GM18909 (cell line): ENCODE measurements around the gene PRR19.

Source experiments
- ATAC-seq: cut with Tn5 transposase; IDR thresholded peaks from one replicate; pipeline ENCODE4 v1.9.1; 2021; ENCODE audit warnings: mild to moderate bottlenecking; ENCODE audit not compliant: unreplicated experiment, poor library complexity

Gene PRR19

GRCh38 chr19:42281827-42282762, 19.8 kb upstream of the PRR19 start:
- no peak for ATAC-seq

DNA sequence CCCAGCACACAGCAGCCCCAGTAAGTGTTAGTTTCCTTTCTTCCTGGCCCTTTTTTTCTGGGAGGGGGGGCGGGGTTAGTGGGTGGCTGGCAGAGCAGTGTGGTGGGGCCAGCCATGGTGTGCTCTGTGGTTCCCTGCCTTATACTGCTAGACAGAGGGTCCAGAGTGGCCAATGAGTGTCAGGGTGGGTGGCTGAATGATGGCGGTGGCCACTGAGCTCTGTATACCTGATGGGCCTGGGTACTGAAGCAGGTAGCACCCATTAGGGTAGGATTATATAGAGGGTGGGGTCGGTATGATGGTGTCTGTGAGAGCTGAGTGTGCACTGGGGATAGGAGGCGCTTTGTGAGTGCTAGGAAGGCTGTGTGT, 19.1 kb upstream of the PRR19 start:
- ATAC-seq: no peak

- ATAC-seq: peak; percentile 50
Measured at GRCh38 chr19:42283188-42284065, 18.5 kb upstream of the PRR19 start.

DNA sequence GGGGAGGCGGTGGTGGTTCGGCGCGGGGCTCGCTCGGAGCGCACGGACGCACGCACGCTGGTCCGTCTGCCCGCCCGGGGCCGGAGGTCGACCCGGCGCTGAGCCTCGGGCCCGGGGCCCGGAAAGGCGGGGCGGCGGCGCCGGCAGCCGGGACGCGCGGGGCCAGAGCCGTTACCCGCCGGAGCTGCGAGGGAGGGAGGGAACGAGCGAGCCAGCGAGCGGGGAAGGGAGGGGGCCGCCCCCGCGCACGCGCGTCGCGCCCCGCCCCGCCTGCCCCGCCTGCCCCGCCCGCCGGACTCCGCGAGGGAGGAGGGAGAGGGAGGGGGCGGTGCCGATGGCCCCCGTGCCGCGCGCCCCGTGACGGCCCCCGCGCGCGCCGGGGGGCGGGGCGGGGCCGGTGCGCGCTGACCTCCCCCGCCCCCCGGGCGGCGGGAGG, 17.8 kb upstream of the PRR19 start:
- ATAC-seq: peak; percentile 36

DNA sequence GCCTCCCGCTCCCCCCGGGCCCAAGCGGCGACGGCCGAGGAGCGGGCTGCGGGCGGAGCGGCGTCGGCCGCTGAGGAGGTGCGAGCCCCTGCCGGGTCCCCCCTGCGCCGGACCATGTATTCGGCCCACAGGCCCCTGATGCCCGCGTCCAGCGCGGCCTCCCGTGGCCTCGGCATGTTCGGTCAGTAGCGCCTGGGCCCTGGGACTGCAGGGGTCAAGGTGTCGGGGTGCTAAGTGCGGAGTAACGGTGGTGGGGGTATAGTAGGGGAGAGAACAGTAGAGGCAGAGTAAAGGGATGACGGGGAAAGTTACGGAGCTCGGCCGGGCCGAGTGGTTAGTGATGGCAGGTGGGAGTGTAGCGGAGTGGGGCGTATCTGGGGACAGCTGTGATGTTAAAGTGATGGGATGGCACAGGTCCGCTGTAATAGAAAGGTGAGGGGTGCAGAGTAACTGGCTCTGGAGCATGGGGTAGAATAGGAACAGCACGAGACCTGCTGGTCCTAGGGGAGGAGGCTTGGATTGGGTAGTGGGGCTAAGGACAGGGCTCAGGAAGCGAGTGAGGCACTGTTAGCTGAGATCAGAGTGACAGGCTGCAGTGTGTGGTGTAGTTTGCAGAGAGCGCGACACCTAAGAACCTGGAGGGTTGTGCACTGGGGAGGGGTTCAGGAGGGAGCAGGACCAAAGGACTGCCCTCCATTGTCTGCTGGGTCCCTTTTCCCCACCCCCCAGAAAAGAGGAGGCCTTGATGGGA, 17.2 kb upstream of the PRR19 start:
- peak; percentile 2 for ATAC-seq

- ATAC-seq: no peak
Measured at GRCh38 chr19:42285541-42285941, 16.4 kb upstream of the PRR19 start.

GRCh38 chr19:42285988-42286348, 16.0 kb upstream of the PRR19 start:
- no peak for ATAC-seq

- ATAC-seq: no peak
Measured at GRCh38 chr19:42286349-42287016, 15.4 kb upstream of the PRR19 start.

DNA sequence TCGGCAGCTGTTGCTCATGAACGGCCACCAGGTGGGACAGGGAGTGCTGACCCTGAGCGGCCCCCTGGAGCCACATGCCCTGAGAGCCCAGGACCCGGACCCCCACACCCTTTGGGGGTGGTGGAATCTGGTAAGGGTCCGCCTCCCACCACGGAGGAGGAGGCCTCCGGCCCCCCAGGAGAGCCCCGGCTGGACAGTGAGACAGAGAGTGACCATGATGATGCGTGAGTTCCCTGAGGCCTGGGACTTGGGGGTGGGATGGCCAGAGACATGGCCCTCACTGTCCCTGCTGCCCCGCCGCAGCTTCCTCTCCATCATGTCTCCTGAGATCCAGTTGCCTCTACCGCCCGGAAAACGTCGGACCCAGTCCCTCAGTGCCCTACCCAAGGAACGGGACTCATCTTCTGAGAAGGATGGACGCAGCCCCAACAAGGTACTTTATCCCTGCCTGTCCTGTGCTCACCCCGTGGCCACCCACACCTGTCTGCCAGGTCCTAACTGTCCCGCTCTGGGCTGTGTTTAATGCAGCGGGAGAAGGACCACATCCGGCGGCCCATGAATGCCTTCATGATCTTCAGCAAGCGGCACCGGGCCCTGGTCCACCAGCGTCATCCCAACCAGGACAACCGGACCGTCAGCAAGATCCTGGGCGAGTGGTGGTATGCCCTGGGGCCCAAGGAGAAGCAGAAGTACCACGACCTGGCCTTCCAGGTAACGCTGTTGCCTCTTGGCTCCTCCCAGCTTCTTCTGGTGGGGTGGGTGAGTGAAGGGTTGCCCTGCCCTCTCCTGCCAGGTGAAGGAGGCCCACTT, 14.7 kb upstream of the PRR19 start:
- no peak for ATAC-seq

- ATAC-seq: no peak
Measured at GRCh38 chr19:42287827-42288107, 14.2 kb upstream of the PRR19 start.

DNA sequence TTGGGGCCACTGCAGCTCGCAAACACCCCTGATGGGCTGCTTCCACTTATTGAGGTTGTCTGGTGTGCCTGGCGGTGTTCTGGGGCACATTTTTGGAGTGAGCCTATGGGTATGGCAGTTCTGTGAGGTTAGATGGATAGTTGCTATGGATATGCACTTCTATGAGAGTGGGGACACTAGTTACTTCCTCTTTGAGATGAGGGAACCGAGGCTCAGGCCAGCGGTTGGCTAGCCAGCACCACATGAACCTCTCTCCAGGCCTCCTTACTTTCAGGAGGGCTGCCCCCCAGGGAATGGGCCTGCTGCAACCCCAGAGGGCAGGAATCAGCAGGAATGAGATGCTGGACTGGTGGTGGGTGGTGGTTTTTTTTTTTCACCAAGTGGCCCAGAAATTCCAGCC, 13.5 kb upstream of the PRR19 start:
- no peak for ATAC-seq

GRCh38 chr19:42288881-42289555, 12.9 kb upstream of the PRR19 start:
- no peak for ATAC-seq

- ATAC-seq: no peak
Measured at GRCh38 chr19:42289556-42290041, 12.3 kb upstream of the PRR19 start.

DNA sequence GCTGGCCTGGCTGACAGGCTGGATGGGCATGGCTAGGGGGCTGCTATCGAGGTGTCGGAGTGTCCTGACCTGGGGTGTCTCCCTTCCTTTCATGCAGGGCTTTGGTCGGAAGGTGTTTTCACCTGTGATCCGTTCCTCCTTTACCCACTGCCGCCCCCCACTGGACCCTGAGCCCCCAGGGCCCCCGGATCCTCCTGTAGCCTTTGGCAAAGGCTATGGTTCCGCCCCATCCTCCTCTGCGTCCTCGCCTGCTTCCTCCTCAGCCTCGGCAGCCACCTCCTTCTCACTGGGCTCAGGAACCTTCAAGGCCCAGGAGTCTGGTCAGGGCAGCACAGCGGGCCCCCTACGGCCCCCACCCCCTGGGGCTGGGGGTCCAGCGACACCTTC, 11.8 kb upstream of the PRR19 start:
- ATAC-seq: no peak

DNA sequence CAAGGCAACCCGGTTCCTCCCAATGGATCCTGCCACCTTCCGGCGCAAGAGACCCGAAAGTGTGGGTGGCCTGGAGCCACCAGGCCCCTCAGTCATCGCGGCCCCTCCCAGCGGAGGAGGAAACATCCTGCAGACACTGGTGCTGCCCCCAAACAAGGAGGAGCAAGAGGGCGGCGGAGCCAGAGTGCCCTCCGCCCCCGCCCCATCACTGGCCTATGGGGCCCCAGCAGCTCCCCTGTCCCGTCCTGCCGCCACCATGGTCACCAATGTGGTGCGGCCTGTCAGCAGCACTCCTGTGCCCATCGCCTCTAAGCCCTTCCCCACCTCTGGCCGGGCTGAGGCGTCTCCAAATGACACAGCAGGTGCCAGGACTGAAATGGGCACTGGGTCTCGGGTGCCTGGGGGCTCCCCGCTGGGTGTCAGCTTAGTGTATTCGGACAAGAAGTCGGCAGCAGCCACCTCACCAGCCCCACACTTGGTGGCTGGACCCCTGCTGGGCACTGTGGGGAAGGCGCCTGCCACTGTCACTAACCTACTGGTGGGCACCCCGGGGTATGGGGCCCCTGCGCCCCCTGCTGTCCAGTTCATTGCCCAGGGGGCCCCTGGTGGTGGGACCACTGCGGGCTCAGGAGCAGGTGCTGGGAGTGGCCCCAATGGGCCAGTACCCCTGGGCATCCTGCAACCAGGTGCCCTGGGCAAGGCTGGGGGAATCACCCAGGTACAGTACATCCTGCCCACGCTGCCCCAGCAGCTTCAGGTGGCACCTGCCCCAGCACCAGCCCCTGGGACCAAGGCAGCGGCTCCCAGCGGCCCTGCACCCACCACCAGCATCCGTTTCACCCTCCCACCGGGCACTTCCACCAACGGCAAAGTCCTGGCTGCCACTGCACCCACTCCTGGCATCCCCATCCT, 11.2 kb upstream of the PRR19 start:
- no peak for ATAC-seq

DNA sequence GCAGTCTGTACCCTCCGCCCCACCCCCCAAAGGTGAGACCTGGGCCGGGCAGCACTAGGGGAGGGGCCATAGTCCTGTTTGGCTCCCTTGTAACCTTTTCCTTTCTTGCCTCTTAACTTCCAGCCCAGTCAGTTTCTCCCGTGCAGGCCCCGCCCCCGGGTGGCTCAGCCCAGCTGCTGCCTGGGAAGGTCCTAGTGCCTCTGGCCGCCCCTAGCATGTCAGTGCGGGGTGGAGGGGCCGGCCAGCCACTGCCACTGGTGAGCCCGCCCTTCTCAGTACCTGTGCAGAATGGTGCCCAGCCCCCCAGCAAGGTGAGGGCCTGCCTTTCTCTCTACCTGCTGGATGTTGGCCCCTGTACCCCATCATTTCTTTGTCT, 10.5 kb upstream of the PRR19 start:
- no peak for ATAC-seq

DNA sequence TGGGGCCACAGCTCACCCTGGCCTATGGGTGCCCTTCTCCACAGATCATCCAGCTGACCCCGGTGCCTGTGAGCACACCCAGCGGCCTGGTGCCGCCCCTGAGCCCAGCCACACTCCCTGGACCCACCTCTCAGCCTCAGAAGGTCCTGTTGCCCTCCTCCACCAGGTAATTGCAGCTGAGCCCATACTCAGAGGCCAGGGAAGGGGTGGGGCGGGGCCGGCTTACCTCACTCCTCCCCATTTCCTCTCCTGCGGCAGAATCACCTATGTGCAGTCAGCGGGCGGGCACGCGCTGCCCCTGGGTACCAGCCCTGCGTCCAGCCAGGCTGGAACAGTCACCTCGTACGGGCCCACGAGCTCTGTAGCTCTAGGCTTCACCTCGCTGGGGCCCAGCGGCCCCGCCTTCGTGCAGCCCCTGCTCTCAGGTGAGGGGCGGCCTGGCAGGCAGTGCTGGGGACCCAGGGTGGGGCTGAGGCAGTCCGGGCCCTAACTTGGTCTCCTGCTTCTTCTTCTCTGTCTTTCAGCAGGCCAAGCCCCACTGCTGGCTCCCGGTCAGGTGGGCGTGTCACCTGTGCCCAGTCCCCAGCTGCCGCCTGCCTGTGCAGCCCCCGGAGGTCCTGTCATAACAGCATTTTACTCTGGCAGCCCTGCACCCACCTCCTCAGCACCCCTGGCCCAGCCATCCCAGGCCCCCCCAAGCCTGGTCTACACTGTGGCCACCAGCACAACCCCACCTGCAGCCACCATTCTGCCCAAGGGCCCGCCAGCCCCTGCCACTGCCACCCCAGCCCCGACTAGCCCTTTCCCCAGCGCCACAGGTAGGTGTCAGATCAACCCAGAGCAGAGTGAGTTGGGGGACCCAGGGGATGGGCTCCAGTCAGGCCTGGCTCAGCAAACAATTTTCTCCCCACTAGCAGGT, 9.6 kb upstream of the PRR19 start:
- no peak for ATAC-seq
